A549 (cell line): Measurements from ENCODE around the gene XIST. TPM values are rescaled to one million over a fixed set of nuclear protein-coding genes. Genes with fewer than 3 reads are reported as not detected.

Experiments used
- ATAC-seq, 2 experiments: fragments of 200-7000 bp in 1 of 2; fragments of >200 bp in 1 of 2; cut with Nextera tagmentation in 1 of 2; cut with Tn5 transposase in 1 of 2; 3 replicates each; pipeline versions ENCODE4 v1.8.0 to v1.9.1; 2018 to 2020; ENCODE audit warnings: mild to moderate bottlenecking in 1 of 2, moderate library complexity in 1 of 2
- CTCF ChIA-PET: fragments of 300-600 bp; sonication (Branson Sonifier 250); formaldehyde crosslinking; extraction: SDS; loops from one replicate; lab custom pipeline; 2021; ENCODE audit warnings: antibody characterized with exemption, inconsistent platforms; lab: Yijun Ruan, JAX
- POLR2A ChIA-PET: fragments of 350-600 bp; formaldehyde crosslinking; extraction: SDS; loops from one replicate; lab custom pipeline; 2021; ENCODE audit warnings: antibody characterized with exemption, inconsistent platforms; lab: Yijun Ruan, JAX
- DNase-seq, 2 experiments: peaks; one replicate each; pipeline versions ENCODE4 v3.0.0 to v3.0.0-alpha.2; 2011 to 2016; ENCODE audit warnings: low read depth in 1 of 2, low spot score in 1 of 2
- FAIRE-seq: peaks from 2 replicates; lab custom pipeline; 2011; peaks lifted over from hg19 to GRCh38; lab: Jason Lieb, UNC
- H3K27ac ChIP-seq, 2 experiments: fragments of >200 bp; sonication (Bioruptor Twin); formaldehyde crosslinking; 3 replicates each; pipeline ENCODE4 v1.5.1; 2016 to 2017
- H3K4me1 ChIP-seq: fragments of >200 bp; sonication (Bioruptor Twin); formaldehyde crosslinking; 3 replicates; pipeline ENCODE4 v1.6.1; 2016
- H3K4me2 ChIP-seq: fragments of >200 bp; sonication (Bioruptor Twin); formaldehyde crosslinking; 3 replicates; pipeline ENCODE4 v1.6.1; 2016
- H3K4me3 ChIP-seq: fragments of >200 bp; sonication (Bioruptor Twin); formaldehyde crosslinking; 3 replicates; pipeline ENCODE4 v1.5.1; 2016
- H3K9me3 ChIP-seq: fragments of >200 bp; sonication (Bioruptor Twin); formaldehyde crosslinking; 3 replicates; pipeline ENCODE4 v1.6.1; 2016
- CBX2 ChIP-seq: fragments of 200-600 bp; sonication (generic); IDR thresholded peaks from 2 replicates; pipeline ENCODE4 v1.6.1; 2016; ENCODE audit warnings: low read depth, mild to moderate bottlenecking, borderline replicate concordance
- CHD2 ChIP-seq: fragments of 150-350 bp; IDR thresholded peaks from 2 replicates; pipeline ENCODE4 v1.6.1; 2014; ENCODE audit warnings: low read length; ENCODE audit not compliant: partially characterized antibody
- CTCF ChIP-seq: fragments of >200 bp; sonication (Bioruptor Twin); formaldehyde crosslinking; IDR thresholded peaks from 3 replicates; pipeline ENCODE4 v1.5.1; 2016
- E2F6 ChIP-seq: IDR thresholded peaks from 2 replicates; pipeline ENCODE4 v1.6.1; 2012; ENCODE audit warnings: low read depth, borderline replicate concordance
- EHF ChIP-seq: fragments of 250-450 bp; sonication (Bioruptor Pico); IDR thresholded peaks from 2 replicates; pipeline ENCODE4 v1.5.0; 2020; ENCODE audit warnings: mild to moderate bottlenecking
- HDAC2 ChIP-seq: fragments of 200-600 bp; sonication (generic); IDR thresholded peaks from 2 replicates; pipeline ENCODE4 v1.6.1; 2016
- HES2 ChIP-seq: fragments of >200 bp; sonication (Bioruptor Twin); formaldehyde crosslinking; IDR thresholded peaks from 2 replicates; pipeline ENCODE4 v1.6.1; 2016
- HEYL ChIP-seq: fragments of 250-450 bp; sonication (Bioruptor Pico); IDR thresholded peaks from 2 replicates; pipeline ENCODE4 v1.8.0; 2021; ENCODE audit warnings: mild to moderate bottlenecking, moderate library complexity
- HMGXB4 ChIP-seq: fragments of 250-450 bp; sonication (Bioruptor Pico); IDR thresholded peaks from 2 replicates; pipeline ENCODE4 v1.5.0; 2021; ENCODE audit warnings: mild to moderate bottlenecking, moderate library complexity, borderline replicate concordance
- HOXA7 ChIP-seq: fragments of 250-450 bp; sonication (Bioruptor Pico); IDR thresholded peaks from 2 replicates; pipeline ENCODE4 v1.5.0; 2020; ENCODE audit warnings: mild to moderate bottlenecking, moderate library complexity
- RAD21 ChIP-seq, 2 experiments: fragments of >200 bp in 1 of 2; sonication (Bioruptor Twin) in 1 of 2; formaldehyde crosslinking in 1 of 2; IDR thresholded peaks in 1 of 2; conservative IDR thresholded peaks in 1 of 2; 2 replicates in 1 of 2; 3 replicates in 1 of 2; pipeline ENCODE4 v1.6.1; 2012 to 2018; ENCODE audit warnings: inconsistent platforms in 1 of 2
- RCOR1 ChIP-seq: fragments of 150-350 bp; IDR thresholded peaks from 2 replicates; pipeline ENCODE4 v1.6.1; 2014; ENCODE audit warnings: antibody characterized with exemption, low read length, low read depth
- RFX5 ChIP-seq: fragments of 450-650 bp; IDR thresholded peaks from 2 replicates; pipeline ENCODE4 v1.7.1; 2014; ENCODE audit warnings: antibody characterized with exemption, mild to moderate bottlenecking, moderate library complexity
- TP53 ChIP-seq: fragments of 250-450 bp; sonication (Bioruptor Pico); IDR thresholded peaks from 2 replicates; pipeline ENCODE4 v1.5.0; 2021; ENCODE audit warnings: mild to moderate bottlenecking, moderate library complexity
- ZFP36 ChIP-seq: fragments of 450-650 bp; IDR thresholded peaks from 2 replicates; pipeline ENCODE4 v1.6.1; 2014; ENCODE audit warnings: borderline replicate concordance; ENCODE audit not compliant: partially characterized antibody
- WGBS: methylation state at CpG from one replicate; pipeline ENCODE4 v1.1.6; 2017; ENCODE audit errors: missing lambda C conversion rate; 5-methylcytosine and 5-hydroxymethylcytosine counted together
- polyA plus RNA-seq, 4 experiments: library from polyadenylated mRNA; depleted of rRNA in 3 of 4; stranded (reverse); fragments of >200 nt; fragmentation: RNase III in 1 of 4; extraction: RNeasy Plus Mini Kit Qiagen cat#74134 plus additional on column Dnase treatment in 1 of 4; gene quantifications; 2 replicates in 3 of 4; 3 replicates in 1 of 4; pipeline ENCODE4 v1.2.3, GENCODE V29; 2011 to 2017

Gene XIST
- polyA plus RNA-seq, 2 of the 4 experiments (the other 2 are of a cell fraction), result 0.19 TPM; not detected in 1

GRCh38 chrX:73851014-73852009 is 1.2 kb downstream of the XIST start:
- FAIRE-seq (no peak), DNase-seq (no peak)
- no peak overlapping the region for H3K27ac ChIP-seq
- H3K9me3 ChIP-seq, result no peaks in the 10 kb centered on the region
- H3K4me2 ChIP-seq, result no peak overlapping the region
- 87% methylated on average over 33 of the region's 33 CpGs for WGBS
- CTCF ChIA-PET, result no interaction called here
- POLR2A ChIA-PET, result no interaction called here
- H3K4me3 ChIP-seq, result no peak overlapping the region
- TF ChIP-seq RCOR1 (no peak), HDAC2 (no peak), HEYL (CRISPR knock-in tag) (no peak), EHF (CRISPR knock-in tag) (no peak), HOXA7 (CRISPR knock-in tag) (no peak), RFX5 (no peak), E2F6 (no peak), CHD2 (no peak), TP53 (CRISPR knock-in tag) (no peak)
- TF ChIP-seq, all 56 proteins: peak for 0
- no peak for ATAC-seq
- H3K4me1 ChIP-seq, result no peaks in the 10 kb centered on the region

GRCh38 chrX:73850124-73851013 is 2.1 kb downstream of the XIST start:
- no peaks in the 10 kb centered on the region for H3K4me1 ChIP-seq
- no peak overlapping the region for H3K4me3 ChIP-seq
- ATAC-seq (peak; percentile 68 to 83; a peak in 5 of 6 replicates), DNase-seq (peak; percentile 3 to 53), FAIRE-seq (peak; percentile 99)
- peak; percentile 15; the same call in 1 of the 3 replicates for TF ChIP-seq CTCF
- peak; percentile 25 to 42; a peak in 3 of 5 replicates for TF ChIP-seq RAD21 (conservative IDR thresholded peaks at IDR 0.05 in 1 of 2, IDR thresholded peaks at IDR 0.05 in 1 of 2)
- no peak for TF ChIP-seq HEYL (CRISPR knock-in tag)
- TF ChIP-seq HES2, result no peak
- TF ChIP-seq HDAC2, result no peak
- no peak for TF ChIP-seq ZFP36
- no peak for TF ChIP-seq CBX2
- no peak for TF ChIP-seq HMGXB4
- POLR2A ChIA-PET, result no interaction called here
- WGBS, result 17% methylated on average over 4 of the region's 5 CpGs
- no peak overlapping the region for H3K27ac ChIP-seq
- H3K9me3 ChIP-seq, result no peaks in the 10 kb centered on the region
- H3K4me2 ChIP-seq, result no peak overlapping the region
- CTCF ChIA-PET, result no interaction called here
